Measurements from ENCODE around the gene RCSD1. TPM values are rescaled to one million over a fixed set of nuclear protein-coding genes. Genes with fewer than 3 reads are reported as not detected.

RCSD1 gene
- 10 to 100 TPM; 53.4 to 61.5 (median 58.2) TPM for total RNA-seq
- 27.1 TPM for polyA plus RNA-seq
- long read RNA-seq, donor 1, transcript RCSD1-202 (7 exons, 3,135 nt) = major isoform, 131 of 171 reads
- long read RNA-seq, donor 1, partial matches to known transcripts = 20 of 171 reads
- long read RNA-seq, donor 1, other reads (novel, unspliced or antisense) = 18 of 171 reads
- long read RNA-seq, donor 2, transcript RCSD1-202 (7 exons, 3,135 nt) = major isoform, 45 of 53 reads
- long read RNA-seq, donor 2, partial matches to known transcripts = 4 of 53 reads
- long read RNA-seq, donor 2, other reads (novel, unspliced or antisense) = 3 of 53 reads
- long read RNA-seq, donor 3, transcript RCSD1-202 (7 exons, 3,135 nt) = major isoform, 290 of 346 reads
- long read RNA-seq, donor 3, partial matches to known transcripts = 25 of 346 reads
- long read RNA-seq, donor 3, other reads (novel, unspliced or antisense) = 30 of 346 reads
- long read RNA-seq, donor 4, transcript RCSD1-202 (7 exons, 3,135 nt) = major isoform, 75 of 89 reads
- long read RNA-seq, donor 4, partial matches to known transcripts = 11 of 89 reads
- long read RNA-seq, donor 4, other reads (novel, unspliced or antisense) = 3 of 89 reads

GRCh38 chr1:167629681-167630567, at the start of gene RCSD1:
RCSD1 (plus strand) TSS chr1:167630232; CDS start chr1:167630424, 192 bp downstream.
- peak within 1 kb of the TSS; percentile 65 for H3K4me3 ChIP-seq (ENCODE audit: low read length)
- H3K27me3 ChIP-seq (ENCODE audit: control insufficient read depth, insufficient read depth) = no peaks in the 10 kb centered on the region
- peak; percentile 47 to 86 (median 81) for DNase-seq
- peak within 1 kb of the TSS; percentile 83 for H3K27ac ChIP-seq (ENCODE audit: low read length)
- peaks cover 16% of the 10 kb centered on the region for H3K4me1 ChIP-seq (ENCODE audit: control insufficient read depth, insufficient read depth, low read length)
- no peaks in the 10 kb centered on the region for H3K9me3 ChIP-seq (ENCODE audit: control insufficient read depth, low read length)
- WGBS = 5% methylated on average over 62 of the region's 62 CpGs
- ATAC-seq = peak; percentile 78 to 84
- intact Hi-C loops (cut with DNase I) = loop anchor here (5.0 to 10.0 kb wide), 3 partner anchors 52 to 57 kb away; no protein-coding TSS in a partner anchor

- H3K27ac ChIP-seq (ENCODE audit: low read length) = no peak overlapping the region
- no peaks in the 10 kb centered on the region for H3K4me1 ChIP-seq (ENCODE audit: control insufficient read depth, insufficient read depth, low read length)
- no peak for ATAC-seq
- H3K27me3 ChIP-seq (ENCODE audit: control insufficient read depth, insufficient read depth) = no peaks in the 10 kb centered on the region
- intact Hi-C loops (cut with DNase I) = no loop called here
- no peak overlapping the region for H3K4me3 ChIP-seq (ENCODE audit: low read length)
- 90% methylated on average over 1 of the region's 1 CpG for WGBS
- no peak for DNase-seq
- no peaks in the 10 kb centered on the region for H3K9me3 ChIP-seq (ENCODE audit: control insufficient read depth, low read length)
Observed at GRCh38 chr1:167582064-167582463, 48.0 kb upstream of the RCSD1 start.

- ATAC-seq (no peak), DNase-seq (no peak)
- Histone ChIP-seq H3K27me3 (ENCODE audit: control insufficient read depth, insufficient read depth) (no peaks in the 10 kb centered on the region), H3K4me3 (ENCODE audit: low read length) (no peak overlapping the region), H3K4me1 (ENCODE audit: control insufficient read depth, insufficient read depth, low read length) (no peaks in the 10 kb centered on the region), H3K9me3 (ENCODE audit: control insufficient read depth, low read length) (no peaks in the 10 kb centered on the region), H3K27ac (ENCODE audit: low read length) (no peak overlapping the region)
- 98% methylated on average over 4 of the region's 4 CpGs for WGBS
- intact Hi-C loops (cut with DNase I) = no loop called here
Observed at GRCh38 chr1:167582722-167583121, 47.3 kb upstream of the RCSD1 start.

GRCh38 chr1:167584581-167584980, 45.5 kb upstream of the RCSD1 start:
- no peaks in the 10 kb centered on the region for H3K4me1 ChIP-seq (ENCODE audit: control insufficient read depth, insufficient read depth, low read length)
- DNase-seq (no peak), ATAC-seq (no peak)
- WGBS = 72% methylated on average over 3 of the region's 3 CpGs
- H3K4me3 ChIP-seq (ENCODE audit: low read length) = no peak overlapping the region
- H3K9me3 ChIP-seq (ENCODE audit: control insufficient read depth, low read length) = no peaks in the 10 kb centered on the region
- H3K27ac ChIP-seq (ENCODE audit: low read length) = no peak overlapping the region
- no peaks in the 10 kb centered on the region for H3K27me3 ChIP-seq (ENCODE audit: control insufficient read depth, insufficient read depth)
- intact Hi-C loops (cut with DNase I) = no loop called here

- Histone ChIP-seq H3K27me3 (ENCODE audit: control insufficient read depth, insufficient read depth) (no peaks in the 10 kb centered on the region), H3K4me1 (ENCODE audit: control insufficient read depth, insufficient read depth, low read length) (no peaks in the 10 kb centered on the region), H3K4me3 (ENCODE audit: low read length) (no peak overlapping the region), H3K27ac (ENCODE audit: low read length) (no peak overlapping the region), H3K9me3 (ENCODE audit: control insufficient read depth, low read length) (no peaks in the 10 kb centered on the region)
- WGBS = 100% methylated on average over 2 of the region's 2 CpGs
- DNase-seq = no peak
- intact Hi-C loops (cut with DNase I) = no loop called here
- ATAC-seq = no peak
Observed at GRCh38 chr1:167587342-167587741, 42.7 kb upstream of the RCSD1 start.

GRCh38 chr1:167587872-167588271, 42.2 kb upstream of the RCSD1 start:
- Histone ChIP-seq H3K9me3 (ENCODE audit: control insufficient read depth, low read length) (no peaks in the 10 kb centered on the region), H3K27me3 (ENCODE audit: control insufficient read depth, insufficient read depth) (no peaks in the 10 kb centered on the region), H3K4me3 (ENCODE audit: low read length) (no peak overlapping the region), H3K4me1 (ENCODE audit: control insufficient read depth, insufficient read depth, low read length) (no peaks in the 10 kb centered on the region), H3K27ac (ENCODE audit: low read length) (no peak overlapping the region)
- DNase-seq (no peak), ATAC-seq (no peak)
- intact Hi-C loops (cut with DNase I) = no loop called here
- WGBS = 82% methylated on average over 1 of the region's 1 CpG

- 81% methylated on average over 2 of the region's 2 CpGs for WGBS
- Histone ChIP-seq H3K9me3 (ENCODE audit: control insufficient read depth, low read length) (no peaks in the 10 kb centered on the region), H3K27ac (ENCODE audit: low read length) (no peak overlapping the region), H3K27me3 (ENCODE audit: control insufficient read depth, insufficient read depth) (no peaks in the 10 kb centered on the region), H3K4me3 (ENCODE audit: low read length) (no peak overlapping the region), H3K4me1 (ENCODE audit: control insufficient read depth, insufficient read depth, low read length) (no peaks in the 10 kb centered on the region)
- DNase-seq (no peak), ATAC-seq (no peak)
- intact Hi-C loops (cut with DNase I) = no loop called here
Observed at GRCh38 chr1:167588361-167588760, 41.7 kb upstream of the RCSD1 start.

GRCh38 chr1:167592475-167592874, 37.6 kb upstream of the RCSD1 start:
- Histone ChIP-seq H3K27ac (ENCODE audit: low read length) (no peak overlapping the region), H3K27me3 (ENCODE audit: control insufficient read depth, insufficient read depth) (no peaks in the 10 kb centered on the region), H3K9me3 (ENCODE audit: control insufficient read depth, low read length) (no peaks in the 10 kb centered on the region), H3K4me1 (ENCODE audit: control insufficient read depth, insufficient read depth, low read length) (no peaks in the 10 kb centered on the region), H3K4me3 (ENCODE audit: low read length) (no peak overlapping the region)
- ATAC-seq (no peak), DNase-seq (no peak)
- intact Hi-C loops (cut with DNase I) = no loop called here

GRCh38 chr1:167593860-167594259, 36.2 kb upstream of the RCSD1 start:
- no peaks in the 10 kb centered on the region for H3K4me1 ChIP-seq (ENCODE audit: control insufficient read depth, insufficient read depth, low read length)
- no peak overlapping the region for H3K4me3 ChIP-seq (ENCODE audit: low read length)
- no peaks in the 10 kb centered on the region for H3K9me3 ChIP-seq (ENCODE audit: control insufficient read depth, low read length)
- DNase-seq (no peak), ATAC-seq (no peak)
- no peak overlapping the region for H3K27ac ChIP-seq (ENCODE audit: low read length)
- H3K27me3 ChIP-seq (ENCODE audit: control insufficient read depth, insufficient read depth) = no peaks in the 10 kb centered on the region
- WGBS = 70% methylated on average over 5 of the region's 5 CpGs
- intact Hi-C loops (cut with DNase I) = no loop called here

GRCh38 chr1:167594822-167595221, 35.2 kb upstream of the RCSD1 start:
- intact Hi-C loops (cut with DNase I) = no loop called here
- 67% methylated on average over 6 of the region's 6 CpGs for WGBS
- no peak overlapping the region for H3K27ac ChIP-seq (ENCODE audit: low read length)

More at GRCh38 chr1:167594822-167595221, 35.2 kb upstream of the RCSD1 start:
- Histone ChIP-seq H3K27me3 (ENCODE audit: control insufficient read depth, insufficient read depth) (no peaks in the 10 kb centered on the region), H3K4me1 (ENCODE audit: control insufficient read depth, insufficient read depth, low read length) (no peaks in the 10 kb centered on the region), H3K9me3 (ENCODE audit: control insufficient read depth, low read length) (no peaks in the 10 kb centered on the region), H3K4me3 (ENCODE audit: low read length) (no peak overlapping the region)
- ATAC-seq (no peak), DNase-seq (no peak)

Data from right cardiac atrium (tissue), 5 donors.